Calu3 (cell line): ENCODE measurements around the gene TNS1. TPM values are rescaled to one million over a fixed set of nuclear protein-coding genes. Genes with fewer than 3 reads are reported as not detected.

ENCODE experiments used
- BruUV-seq: library from RNA; stranded (reverse); fragments of 400-500 nt; replicated peaks from 2 replicates; lab custom pipeline; 2021; lab: Mats Ljungman, UMichigan
- CTCF ChIA-PET: fragments of 300-600 bp; sonication (Branson Sonifier 250); formaldehyde crosslinking; loops from one replicate; lab custom pipeline; 2022; ENCODE audit warnings: antibody characterized with exemption; lab: Charles Lee
- DNase-seq: peaks from one replicate; pipeline ENCODE4 v3.0.0; 2022
- H3K27ac Mint-ChIP-seq: one replicate; pipeline ENCODE4 v1.8.0; 2022; ENCODE audit warnings: mixed read lengths; ENCODE audit not compliant: unreplicated experiment
- H3K27me3 Mint-ChIP-seq: one replicate; pipeline ENCODE4 v1.8.0; 2022; ENCODE audit warnings: mixed read lengths; ENCODE audit not compliant: unreplicated experiment
- H3K36me3 Mint-ChIP-seq: one replicate; pipeline ENCODE4 v1.8.0; 2022; ENCODE audit warnings: mild to moderate bottlenecking, moderate library complexity, mixed read lengths; ENCODE audit not compliant: insufficient read depth, unreplicated experiment
- H3K4me1 Mint-ChIP-seq: one replicate; pipeline ENCODE4 v1.8.0; 2022; ENCODE audit warnings: mild to moderate bottlenecking, low read depth, mixed read lengths; ENCODE audit not compliant: unreplicated experiment
- H3K4me3 Mint-ChIP-seq: one replicate; pipeline ENCODE4 v1.8.0; 2022; ENCODE audit warnings: mild to moderate bottlenecking, low read depth, moderate library complexity, mixed read lengths; ENCODE audit not compliant: unreplicated experiment
- H3K9me3 Mint-ChIP-seq: one replicate; pipeline ENCODE4 v1.8.0; 2022; ENCODE audit warnings: low read depth, mixed read lengths; ENCODE audit not compliant: unreplicated experiment
- CTCF ChIP-seq: fragments of 200-600 bp; IDR thresholded peaks from one replicate; pipeline ENCODE4 v1.8.0; 2022; ENCODE audit warnings: antibody characterized with exemption; ENCODE audit not compliant: unreplicated experiment
- intact Hi-C: fragments of 100-400 bp; cut with micrococcal nuclease; formaldehyde crosslinking; loops from one replicate; pipeline ENCODE4 v1.10.0; 2022; ENCODE audit not compliant: unreplicated experiment
- total RNA-seq: library from RNA; stranded (reverse); gene quantifications from 2 replicates; pipeline ENCODE4 v1.2.3, GENCODE V29; 2022

Gene TNS1
- total RNA-seq, 1 experiment from 2014 or later, result 2.2 TPM

- no peak for DNase-seq
- no peak for TF ChIP-seq CTCF
- intact Hi-C loops, result no loop called here
- no peaks in the 10 kb centered on the region for H3K4me1 Mint-ChIP-seq
- H3K27ac Mint-ChIP-seq, result no peak overlapping the region
- no peak overlapping the region for H3K4me3 Mint-ChIP-seq
- H3K27me3 Mint-ChIP-seq, result peaks cover 39% of the 10 kb centered on the region
- H3K36me3 Mint-ChIP-seq, result no peaks in the 10 kb centered on the region
- BruUV-seq, result no TSS peak
- CTCF ChIA-PET, result interaction anchor here (0.5 to 0.7 kb wide), 2 partner anchors 22 to 334 kb away, joined by 3 to 5 read pairs; no protein-coding TSS in a partner anchor
- H3K9me3 Mint-ChIP-seq, result no peaks in the 10 kb centered on the region
Observed at GRCh38 chr2:217793566-217794132, 209.1 kb downstream of the TNS1 start.

- CTCF ChIA-PET, result interaction anchor here (0.5 to 1.1 kb wide), 4 partner anchors 23 to 335 kb away, joined by 3 to 11 read pairs (median 4); no protein-coding TSS in a partner anchor
- Mint-ChIP-seq H3K9me3 (no peaks in the 10 kb centered on the region), H3K4me1 (no peaks in the 10 kb centered on the region), H3K4me3 (no peak overlapping the region), H3K36me3 (no peaks in the 10 kb centered on the region), H3K27me3 (peaks cover 39% of the 10 kb centered on the region), H3K27ac (no peak overlapping the region)
- no peak for TF ChIP-seq CTCF
- DNase-seq, result no peak
- intact Hi-C loops, result no loop called here
- BruUV-seq, result no TSS peak
Observed at GRCh38 chr2:217792626-217793527, 209.9 kb downstream of the TNS1 start.

GRCh38 chr2:217791551-217791950, 211.2 kb downstream of the TNS1 start:
- DNase-seq, result no peak
- no peaks in the 10 kb centered on the region for H3K4me1 Mint-ChIP-seq
- H3K27me3 Mint-ChIP-seq, result peaks cover 39% of the 10 kb centered on the region
- H3K27ac Mint-ChIP-seq, result no peak overlapping the region
- no peaks in the 10 kb centered on the region for H3K9me3 Mint-ChIP-seq
- TF ChIP-seq CTCF, result no peak
- intact Hi-C loops, result no loop called here
- H3K36me3 Mint-ChIP-seq, result no peaks in the 10 kb centered on the region
- H3K4me3 Mint-ChIP-seq, result no peak overlapping the region
- CTCF ChIA-PET, result interaction anchor here (0.6 to 1.1 kb wide), 5 partner anchors 95 to 1179 kb away, joined by 3 to 11 read pairs (median 3); no protein-coding TSS in a partner anchor
- no TSS peak for BruUV-seq

- Mint-ChIP-seq H3K27ac (no peak overlapping the region), H3K36me3 (no peaks in the 10 kb centered on the region), H3K27me3 (peaks cover 39% of the 10 kb centered on the region), H3K4me3 (no peak overlapping the region), H3K9me3 (no peaks in the 10 kb centered on the region), H3K4me1 (no peaks in the 10 kb centered on the region)
- DNase-seq, result no peak
- intact Hi-C loops, result no loop called here
- no TSS peak for BruUV-seq
- CTCF ChIA-PET, result no interaction called here
- TF ChIP-seq CTCF, result no peak
Observed at GRCh38 chr2:217790681-217791392, 212.0 kb downstream of the TNS1 start.
